RWPE1 (cell line): ENCODE results near the gene IGF1R.

ENCODE experiments used
- CTCF ChIA-PET: fragments of 350-600 bp; sonication (Branson Sonifier 250); formaldehyde crosslinking; extraction: SDS; loops from one replicate; lab custom pipeline; 2021; lab: Yijun Ruan, JAX
- POLR2A ChIA-PET: fragments of 400-600 bp; formaldehyde crosslinking; extraction: SDS; loops from one replicate; lab custom pipeline; 2020; ENCODE audit warnings: antibody characterized with exemption; ENCODE audit not compliant: low non-redundant PET; lab: Yijun Ruan, JAX
- DNase-seq: peaks from one replicate; pipeline ENCODE4 v3.0.0; 2012; ENCODE audit warnings: low spot score
- H3K27ac ChIP-seq: fragments of 450-650 bp; 2 replicates; pipeline ENCODE4 v1.5.1; 2017
- CTCF ChIP-seq: fragments of 450-650 bp; conservative IDR thresholded peaks from 2 replicates; pipeline ENCODE4 v1.5.1; 2017; ENCODE audit warnings: low read depth, mild to moderate bottlenecking

IGF1R gene

DNA sequence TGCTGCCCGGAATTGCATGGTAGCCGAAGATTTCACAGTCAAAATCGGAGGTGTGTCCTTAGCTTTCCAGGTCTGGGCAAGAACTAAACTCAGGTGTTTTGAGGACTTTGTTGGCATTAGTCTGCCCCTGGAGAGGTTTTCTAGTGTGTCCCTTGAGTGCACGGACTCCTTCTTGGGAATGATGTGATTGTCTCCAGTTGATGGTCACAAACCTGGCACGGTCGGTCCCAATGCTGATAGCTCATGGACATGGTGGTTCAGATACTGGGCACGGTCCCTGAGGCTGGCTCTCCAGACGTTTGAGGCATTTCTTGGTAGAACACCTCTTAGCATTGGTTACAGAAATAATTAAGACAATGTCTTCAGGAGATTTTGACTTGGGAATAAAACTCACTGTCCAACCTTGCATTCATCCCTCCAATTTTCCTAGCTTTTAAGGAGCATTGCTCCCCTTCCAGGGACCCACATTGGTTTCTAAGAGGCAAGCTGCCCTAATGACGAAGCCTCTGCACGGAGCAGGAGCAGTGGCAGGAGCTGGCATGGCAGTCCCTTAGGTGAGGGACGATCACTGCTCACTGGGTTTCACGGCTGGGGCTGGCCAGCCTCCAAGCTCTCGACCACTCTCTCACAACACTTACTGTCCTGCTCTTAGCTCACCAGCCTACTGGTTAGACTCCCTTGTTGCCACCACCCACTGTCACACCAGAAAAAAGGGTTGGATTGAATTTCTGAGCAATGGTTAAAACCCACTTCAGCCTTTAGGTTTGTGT lies 291.2 kb downstream of the IGF1R start:
- no peak for DNase-seq
- no peak overlapping the region for H3K27ac ChIP-seq
- TF ChIP-seq CTCF = no peak
- ChIA-PET POLR2A (no interaction called here), CTCF (interaction anchor here (0.5 kb wide), 1 partner anchor 44 kb away, joined by 3 read pairs; no protein-coding TSS in a partner anchor)

DNA sequence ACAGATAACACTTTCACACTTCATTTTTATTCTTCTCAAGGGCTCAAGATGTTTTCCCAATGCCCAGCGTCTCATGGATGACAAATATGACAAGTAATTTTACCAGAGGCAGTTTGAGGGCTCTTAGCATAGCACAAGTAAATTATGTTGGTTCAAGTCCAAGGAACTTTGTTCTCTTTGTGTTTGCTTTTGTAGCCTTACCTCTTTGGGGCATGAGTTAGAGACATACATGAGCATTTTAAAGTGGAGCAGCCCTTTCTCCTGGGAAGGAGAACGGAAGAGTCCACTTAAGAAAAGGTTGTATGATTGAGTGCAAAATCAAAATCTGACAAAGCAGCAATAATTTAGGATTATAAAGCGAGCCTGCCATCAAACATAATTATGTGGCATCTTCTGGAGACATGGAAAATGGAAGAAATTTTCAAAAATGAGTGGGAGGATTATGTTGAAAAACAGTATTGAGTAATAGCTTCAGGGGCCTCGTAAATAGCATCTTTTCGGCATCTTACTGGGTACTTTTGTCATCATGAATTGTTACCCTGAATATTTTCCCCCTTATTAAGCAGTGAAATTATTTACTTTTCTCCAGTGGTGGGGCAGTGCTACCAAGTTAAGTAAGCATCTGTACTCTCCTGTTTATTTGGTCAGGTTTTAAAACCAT lies 293.4 kb downstream of the IGF1R start:
- TF ChIP-seq CTCF = no peak
- POLR2A ChIA-PET = no interaction called here
- H3K27ac ChIP-seq = no peak overlapping the region
- DNase-seq = no peak
- CTCF ChIA-PET = interaction anchor here (0.6 kb wide), 1 partner anchor 115 kb away, joined by 5 read pairs; no protein-coding TSS in a partner anchor

DNA sequence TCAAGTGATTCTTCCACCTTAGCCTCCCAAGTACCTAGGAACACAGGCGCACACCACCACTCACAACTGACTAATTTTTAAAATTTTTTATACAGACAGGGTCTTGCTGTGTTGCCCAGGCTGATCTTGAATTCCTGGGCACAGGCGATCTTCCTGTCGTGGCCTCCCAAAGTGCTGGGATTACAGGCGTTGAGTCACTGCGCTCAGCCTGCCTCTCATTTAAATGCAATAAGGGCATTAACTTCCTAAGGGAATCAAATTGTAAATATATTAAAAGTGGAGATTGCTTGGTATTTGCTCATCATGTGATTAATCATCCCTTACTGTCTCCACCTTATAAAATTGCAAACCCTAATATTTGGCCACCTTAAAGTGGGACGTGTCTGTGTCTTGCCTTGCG lies 294.1 kb downstream of the IGF1R start:
- TF ChIP-seq CTCF = no peak
- H3K27ac ChIP-seq = no peak overlapping the region
- POLR2A ChIA-PET = no interaction called here
- DNase-seq = no peak
- CTCF ChIA-PET = no interaction called here

- CTCF ChIA-PET = no interaction called here
- POLR2A ChIA-PET = no interaction called here
These were observed 294.7 kb downstream of the IGF1R start for GRCh38 chr15:98943051-98943508.

GRCh38 chr15:98943601-98944151 lies 295.3 kb downstream of the IGF1R start:
- no peak for TF ChIP-seq CTCF
- no peak for DNase-seq

More at GRCh38 chr15:98943051-98943508, 294.7 kb downstream of the IGF1R start:
- no peak for TF ChIP-seq CTCF
- H3K27ac ChIP-seq = no peak overlapping the region
- no peak for DNase-seq

GRCh38 chr15:98946301-98947255 lies 298.2 kb downstream of the IGF1R start:
- TF ChIP-seq CTCF = no peak
- ChIA-PET POLR2A (no interaction called here), CTCF (interaction anchor here (1.7 kb wide), 1 partner anchor 112 kb away, joined by 4 read pairs; no protein-coding TSS in a partner anchor)
- H3K27ac ChIP-seq = peak overlapping the region; percentile 10; the same call in 1 of the 2 replicates
- no peak for DNase-seq

More at GRCh38 chr15:98943601-98944151, 295.3 kb downstream of the IGF1R start:
- CTCF ChIA-PET = no interaction called here
- POLR2A ChIA-PET = no interaction called here
- no peak overlapping the region for H3K27ac ChIP-seq
